Neural cell (in vitro differentiated cells): ENCODE data around the gene FYB1. TPM values are rescaled to one million over a fixed set of nuclear protein-coding genes. Genes with fewer than 3 reads are reported as not detected.

Source experiments
- H2AFZ ChIP-seq: fragments of 200-600, 300-800 bp; sonication (generic), shearing (Covaris generic); 2 replicates; pipeline ENCODE4 v1.6.0; 2014; ENCODE audit warnings: low read depth, mild to moderate bottlenecking, antibody characterized with exemption, low read length, moderate library complexity
- H3F3A ChIP-seq: fragments of 200-600 bp; shearing (Covaris generic); 2 replicates; pipeline ENCODE4 v1.6.1; 2016; ENCODE audit warnings: mild to moderate bottlenecking, moderate library complexity, mixed read lengths, antibody characterized with exemption, low read length; ENCODE audit not compliant: insufficient read depth, poor library complexity, severe bottlenecking
- H3K27ac ChIP-seq: fragments of 200-600, 300-800 bp; sonication (generic), shearing (Covaris generic); 2 replicates; pipeline ENCODE4 v1.5.1; 2014; ENCODE audit warnings: mild to moderate bottlenecking, low read length, moderate library complexity
- H3K27me3 ChIP-seq: fragments of 300-800, 200-600 bp; sonication (generic), shearing (Covaris generic); 2 replicates; pipeline ENCODE4 v1.6.0; 2014; ENCODE audit warnings: mild to moderate bottlenecking, low read depth, low read length, moderate library complexity; ENCODE audit not compliant: insufficient read depth
- H3K36me3 ChIP-seq: fragments of 300-800, 200-600 bp; sonication (generic), shearing (Covaris generic); 2 replicates; pipeline ENCODE4 v1.5.1; 2014; ENCODE audit warnings: mild to moderate bottlenecking, antibody characterized with exemption, low read length, moderate library complexity; ENCODE audit not compliant: insufficient read depth
- H3K4me2 ChIP-seq: fragments of 300-800, 200-600 bp; sonication (generic), shearing (Covaris generic); 2 replicates; pipeline ENCODE4 v1.6.0; 2014; ENCODE audit warnings: mild to moderate bottlenecking, low read length
- H3K4me3 ChIP-seq: fragments of 300-800, 200-600 bp; sonication (generic), shearing (Covaris generic); 2 replicates; pipeline ENCODE4 v1.5.1; 2014; ENCODE audit warnings: mild to moderate bottlenecking, low read length, moderate library complexity
- H3K79me2 ChIP-seq: fragments of 200-600 bp; shearing (Covaris generic); replicated peaks from 2 replicates; pipeline ENCODE4 v1.6.0; 2014; ENCODE audit warnings: mild to moderate bottlenecking, low read length, moderate library complexity; ENCODE audit not compliant: insufficient read depth
- H3K9ac ChIP-seq: fragments of 300-800, 200-600 bp; sonication (generic), shearing (Covaris generic); 2 replicates; pipeline ENCODE4 v1.6.1; 2016; ENCODE audit warnings: mild to moderate bottlenecking, low read length, mixed read lengths
- H3K9me2 ChIP-seq: fragments of 200-600 bp; shearing (Covaris generic); 2 replicates; pipeline ENCODE4 v1.6.1; 2016; ENCODE audit warnings: mild to moderate bottlenecking, low read length, mixed read lengths; ENCODE audit not compliant: insufficient read depth
- H3K9me3 ChIP-seq: fragments of 200-600, 300-800 bp; sonication (generic), shearing (Covaris generic); 2 replicates; pipeline ENCODE4 v1.6.1; 2016; ENCODE audit warnings: mild to moderate bottlenecking, mixed run types, low read length, moderate library complexity, mixed read lengths
- H4K20me1 ChIP-seq: fragments of 200-600 bp; shearing (Covaris generic); 2 replicates; pipeline ENCODE4 v1.6.1; 2016; ENCODE audit warnings: mild to moderate bottlenecking, mixed run types; ENCODE audit not compliant: insufficient read depth
- EP300 ChIP-seq: fragments of 450-650 bp; conservative IDR thresholded peaks from 2 replicates; pipeline ENCODE4 v1.6.1; 2014; ENCODE audit warnings: antibody characterized with exemption, mild to moderate bottlenecking, moderate library complexity; ENCODE audit not compliant: poor library complexity, severe bottlenecking
- EZH2 ChIP-seq: fragments of 200-600, 300-800 bp; shearing (Covaris generic), sonication (generic); IDR thresholded peaks from 2 replicates; pipeline ENCODE4 v1.6.1; 2014; ENCODE audit warnings: antibody characterized with exemption, low read length, borderline replicate concordance, mild to moderate bottlenecking; ENCODE audit not compliant: insufficient read depth, poor library complexity, severe bottlenecking
- MXI1 ChIP-seq: fragments of 450-650 bp; conservative IDR thresholded peaks from 2 replicates; pipeline ENCODE4 v1.6.1; 2014; ENCODE audit warnings: antibody characterized with exemption, mild to moderate bottlenecking; ENCODE audit not compliant: poor library complexity, severe bottlenecking
- POLR2AphosphoS5 ChIP-seq: IDR thresholded peaks from 2 replicates; pipeline ENCODE4 v1.6.1; 2012
- RAD21 ChIP-seq: fragments of 450-650 bp; conservative IDR thresholded peaks from 2 replicates; pipeline ENCODE4 v1.6.1; 2014; ENCODE audit warnings: antibody characterized with exemption, mild to moderate bottlenecking, moderate library complexity
- SMC3 ChIP-seq: fragments of 450-650 bp; conservative IDR thresholded peaks from 2 replicates; pipeline ENCODE4 v1.6.1; 2014; ENCODE audit warnings: antibody characterized with exemption, mild to moderate bottlenecking, moderate library complexity; ENCODE audit not compliant: poor library complexity
- TAF1 ChIP-seq: IDR thresholded peaks from 2 replicates; pipeline ENCODE4 v1.6.1; 2012; ENCODE audit warnings: low read depth
- polyA plus RNA-seq: library from polyadenylated mRNA; depleted of rRNA; stranded (reverse); fragments of >200 nt; gene quantifications from 2 replicates; pipeline ENCODE4 v1.2.3, GENCODE V29; 2014
- TF ChIP-seq, protein P1 (sequence below): fragments of 450-650 bp; IDR thresholded peaks from 2 replicates; pipeline ENCODE4 v1.5.1; 2014; ENCODE audit warnings: antibody characterized with exemption, mild to moderate bottlenecking, moderate library complexity; ENCODE audit not compliant: poor library complexity, severe bottlenecking
- TF ChIP-seq, protein P2 (sequence below): IDR thresholded peaks from 2 replicates; pipeline ENCODE4 v1.6.1; 2012; ENCODE audit warnings: borderline replicate concordance

The FYB1 gene
- polyA plus RNA-seq, 1 donor from 2014 or later, result not detected

- Histone ChIP-seq H3F3A (no peaks in the 10 kb centered on the region), H3K9me2 (no peaks in the 10 kb centered on the region), H3K9ac (no peak overlapping the region), H3K27me3 (no peaks in the 10 kb centered on the region), H2AFZ (no peak overlapping the region), H3K9me3 (no peaks in the 10 kb centered on the region), H3K27ac (no peak overlapping the region), H3K4me3 (no peak overlapping the region), H3K4me2 (no peak overlapping the region), H3K36me3 (no peaks in the 10 kb centered on the region), H3K79me2 (no peaks in the 10 kb centered on the region), H4K20me1 (no peaks in the 10 kb centered on the region)
- TF ChIP-seq, protein P1, sequence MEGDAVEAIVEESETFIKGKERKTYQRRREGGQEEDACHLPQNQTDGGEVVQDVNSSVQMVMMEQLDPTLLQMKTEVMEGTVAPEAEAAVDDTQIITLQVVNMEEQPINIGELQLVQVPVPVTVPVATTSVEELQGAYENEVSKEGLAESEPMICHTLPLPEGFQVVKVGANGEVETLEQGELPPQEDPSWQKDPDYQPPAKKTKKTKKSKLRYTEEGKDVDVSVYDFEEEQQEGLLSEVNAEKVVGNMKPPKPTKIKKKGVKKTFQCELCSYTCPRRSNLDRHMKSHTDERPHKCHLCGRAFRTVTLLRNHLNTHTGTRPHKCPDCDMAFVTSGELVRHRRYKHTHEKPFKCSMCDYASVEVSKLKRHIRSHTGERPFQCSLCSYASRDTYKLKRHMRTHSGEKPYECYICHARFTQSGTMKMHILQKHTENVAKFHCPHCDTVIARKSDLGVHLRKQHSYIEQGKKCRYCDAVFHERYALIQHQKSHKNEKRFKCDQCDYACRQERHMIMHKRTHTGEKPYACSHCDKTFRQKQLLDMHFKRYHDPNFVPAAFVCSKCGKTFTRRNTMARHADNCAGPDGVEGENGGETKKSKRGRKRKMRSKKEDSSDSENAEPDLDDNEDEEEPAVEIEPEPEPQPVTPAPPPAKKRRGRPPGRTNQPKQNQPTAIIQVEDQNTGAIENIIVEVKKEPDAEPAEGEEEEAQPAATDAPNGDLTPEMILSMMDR, result no peak
- no peak for TF ChIP-seq RAD21
These were observed 80.5 kb downstream of the FYB1 start for GRCh38 chr5:39138892-39139291.

DNA sequence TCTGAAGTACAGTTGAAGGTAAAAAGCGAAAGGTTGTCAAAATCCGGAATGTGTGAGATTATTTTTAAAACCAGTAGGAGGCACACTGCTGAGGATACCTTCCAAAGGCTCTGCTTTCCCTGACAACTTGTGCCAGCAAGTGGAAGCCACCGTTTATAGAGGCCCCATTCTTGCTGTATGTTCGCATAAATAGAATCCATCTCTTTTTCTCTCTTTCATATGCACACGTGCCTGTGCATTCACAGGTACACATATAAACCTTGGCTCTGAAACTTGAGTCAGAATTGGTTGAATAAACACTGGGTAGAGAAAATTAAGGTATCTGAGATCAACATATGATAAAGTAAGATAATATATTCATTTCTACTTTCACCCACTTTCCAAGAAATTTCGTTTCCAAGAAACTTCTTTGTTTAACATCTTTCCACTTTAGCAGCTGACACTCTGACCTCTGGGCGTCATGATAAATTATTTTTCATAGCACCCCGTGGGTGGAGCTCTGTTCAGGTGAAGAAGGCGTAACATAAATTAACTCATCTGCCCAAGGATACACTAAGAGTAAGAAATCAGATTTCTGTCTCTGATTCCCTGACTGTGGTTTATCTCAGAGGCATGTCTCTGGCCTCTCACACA, 81.4 kb downstream of the FYB1 start:
- Histone ChIP-seq H3K9ac (no peak overlapping the region), H3K4me3 (no peak overlapping the region), H4K20me1 (no peaks in the 10 kb centered on the region), H3K9me2 (no peaks in the 10 kb centered on the region), H3K4me2 (no peak overlapping the region), H3K9me3 (no peaks in the 10 kb centered on the region), H3K79me2 (no peaks in the 10 kb centered on the region), H3K27me3 (no peaks in the 10 kb centered on the region), H3F3A (no peaks in the 10 kb centered on the region), H3K27ac (no peak overlapping the region), H3K36me3 (no peaks in the 10 kb centered on the region), H2AFZ (no peak overlapping the region)
- TF ChIP-seq EZH2, result no peak
- TF ChIP-seq RAD21, result no peak
- TF ChIP-seq MXI1, result no peak

GRCh38 chr5:39137391-39137790, 82.0 kb downstream of the FYB1 start:
- H3K4me2 ChIP-seq, result no peak overlapping the region
- no peak overlapping the region for H3K9ac ChIP-seq
- H3K36me3 ChIP-seq, result no peaks in the 10 kb centered on the region
- H3K9me3 ChIP-seq, result no peaks in the 10 kb centered on the region
- H3K4me3 ChIP-seq, result no peak overlapping the region
- TF ChIP-seq POLR2AphosphoS5 (no peak), SMC3 (no peak), TAF1 (no peak), EZH2 (no peak), MXI1 (no peak), EP300 (no peak), RAD21 (no peak)
- TF ChIP-seq, protein P2, sequence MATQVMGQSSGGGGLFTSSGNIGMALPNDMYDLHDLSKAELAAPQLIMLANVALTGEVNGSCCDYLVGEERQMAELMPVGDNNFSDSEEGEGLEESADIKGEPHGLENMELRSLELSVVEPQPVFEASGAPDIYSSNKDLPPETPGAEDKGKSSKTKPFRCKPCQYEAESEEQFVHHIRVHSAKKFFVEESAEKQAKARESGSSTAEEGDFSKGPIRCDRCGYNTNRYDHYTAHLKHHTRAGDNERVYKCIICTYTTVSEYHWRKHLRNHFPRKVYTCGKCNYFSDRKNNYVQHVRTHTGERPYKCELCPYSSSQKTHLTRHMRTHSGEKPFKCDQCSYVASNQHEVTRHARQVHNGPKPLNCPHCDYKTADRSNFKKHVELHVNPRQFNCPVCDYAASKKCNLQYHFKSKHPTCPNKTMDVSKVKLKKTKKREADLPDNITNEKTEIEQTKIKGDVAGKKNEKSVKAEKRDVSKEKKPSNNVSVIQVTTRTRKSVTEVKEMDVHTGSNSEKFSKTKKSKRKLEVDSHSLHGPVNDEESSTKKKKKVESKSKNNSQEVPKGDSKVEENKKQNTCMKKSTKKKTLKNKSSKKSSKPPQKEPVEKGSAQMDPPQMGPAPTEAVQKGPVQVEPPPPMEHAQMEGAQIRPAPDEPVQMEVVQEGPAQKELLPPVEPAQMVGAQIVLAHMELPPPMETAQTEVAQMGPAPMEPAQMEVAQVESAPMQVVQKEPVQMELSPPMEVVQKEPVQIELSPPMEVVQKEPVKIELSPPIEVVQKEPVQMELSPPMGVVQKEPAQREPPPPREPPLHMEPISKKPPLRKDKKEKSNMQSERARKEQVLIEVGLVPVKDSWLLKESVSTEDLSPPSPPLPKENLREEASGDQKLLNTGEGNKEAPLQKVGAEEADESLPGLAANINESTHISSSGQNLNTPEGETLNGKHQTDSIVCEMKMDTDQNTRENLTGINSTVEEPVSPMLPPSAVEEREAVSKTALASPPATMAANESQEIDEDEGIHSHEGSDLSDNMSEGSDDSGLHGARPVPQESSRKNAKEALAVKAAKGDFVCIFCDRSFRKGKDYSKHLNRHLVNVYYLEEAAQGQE, result no peak
- TF ChIP-seq, protein P1, result no peak
- H3K9me2 ChIP-seq, result no peaks in the 10 kb centered on the region
- no peaks in the 10 kb centered on the region for H3F3A ChIP-seq
- H2AFZ ChIP-seq, result no peak overlapping the region
- no peak overlapping the region for H3K27ac ChIP-seq
- H3K27me3 ChIP-seq, result no peaks in the 10 kb centered on the region
- H4K20me1 ChIP-seq, result no peaks in the 10 kb centered on the region
- no peaks in the 10 kb centered on the region for H3K79me2 ChIP-seq
